HK-2 (cell line): ENCODE measurements around the gene MAP2.

ENCODE experiments used
- DNase-seq: peaks from one replicate; pipeline ENCODE4 v3.0.0-alpha.2; 2018; ENCODE audit not compliant: unreplicated experiment

MAP2 gene

DNA sequence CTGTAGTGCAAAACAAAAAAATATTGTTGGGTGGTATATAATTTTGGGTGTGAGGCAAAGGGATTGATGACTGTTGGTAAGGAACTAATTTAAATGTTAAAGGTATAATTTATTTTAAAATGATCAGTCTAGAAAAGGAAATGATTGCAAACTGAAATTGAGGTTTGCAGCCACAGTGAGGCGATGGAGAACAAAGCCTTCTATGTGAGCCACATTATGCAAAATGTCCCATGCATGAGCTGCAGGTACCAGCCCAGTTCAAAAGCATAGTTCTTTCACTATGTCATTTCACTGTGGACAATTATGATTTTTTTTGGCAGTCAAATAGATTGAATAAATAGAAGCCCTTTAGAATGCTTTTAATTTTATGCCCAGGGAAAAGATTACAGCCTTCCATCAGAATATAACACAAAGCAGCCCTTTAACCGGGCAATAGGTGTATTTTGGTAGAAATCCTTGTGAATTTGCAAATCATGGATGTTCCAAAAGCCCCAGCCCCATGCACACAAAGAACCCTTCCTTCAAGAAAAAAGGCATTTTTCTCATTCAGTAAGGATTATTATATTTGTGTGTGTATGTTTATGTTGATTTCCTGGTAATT is 1.7 kb downstream of the MAP2 start:
- DNase-seq, result peak; percentile 24

DNA sequence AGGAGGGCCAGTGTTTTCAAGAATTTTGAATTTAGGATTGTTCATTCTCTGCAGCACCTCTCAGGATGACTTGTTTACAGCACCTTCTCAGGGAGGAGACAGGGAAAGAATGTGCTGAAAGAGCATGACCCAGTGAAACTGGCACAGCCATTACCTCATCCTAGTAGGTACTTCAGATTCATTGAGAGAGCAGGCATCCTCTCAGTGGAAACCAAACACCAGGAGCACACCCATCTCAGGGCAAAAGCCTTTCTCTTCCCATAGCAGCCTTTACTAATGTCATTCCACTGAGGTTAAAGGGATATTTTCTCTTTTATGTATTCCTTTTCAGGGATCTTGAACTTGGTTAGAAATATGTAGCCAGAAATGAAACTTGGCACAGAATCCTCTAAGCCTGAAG is 2.6 kb downstream of the MAP2 start:
- peak; percentile 11 for DNase-seq

DNA sequence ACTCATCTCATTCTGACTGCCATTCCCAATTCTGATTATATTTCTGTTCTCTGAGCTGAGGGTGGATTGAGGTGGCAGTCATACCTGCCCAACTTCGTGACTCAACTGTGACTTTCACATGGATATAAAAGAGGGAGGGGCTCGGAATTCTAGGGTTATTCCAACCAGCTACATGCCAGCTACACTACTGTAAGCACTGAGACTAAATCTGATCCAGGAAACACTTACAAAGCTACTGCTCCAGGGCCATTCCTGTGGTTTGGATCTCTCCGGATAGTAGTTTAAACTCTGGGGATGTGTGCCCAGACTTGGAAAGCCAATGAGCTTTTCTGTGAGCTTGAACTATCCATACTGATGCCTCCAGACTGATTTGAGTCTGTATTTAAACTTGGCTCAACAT is 7.9 kb downstream of the MAP2 start:
- no peak for DNase-seq

- no peak for DNase-seq
These were observed 17.7 kb downstream of the MAP2 start for GRCh38 chr2:209441541-209441940.

DNA sequence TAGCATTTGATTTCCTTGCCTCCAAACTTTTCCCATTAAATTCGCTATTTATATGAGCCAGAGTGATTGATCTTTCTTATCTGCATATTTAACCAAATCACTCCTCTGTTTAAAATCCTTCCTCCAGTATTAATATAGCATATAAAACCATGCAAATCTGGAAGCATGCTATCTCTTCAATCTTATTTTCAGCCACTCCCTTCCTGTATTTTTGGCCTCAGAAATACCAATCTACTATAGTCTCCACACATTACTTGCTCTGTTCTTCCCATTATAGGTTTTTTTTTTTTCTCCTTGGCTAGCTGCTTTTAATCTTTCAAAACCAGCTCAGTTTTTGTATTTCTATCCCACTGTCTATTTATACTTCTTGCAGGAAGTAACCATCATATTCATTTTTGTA is 19.1 kb downstream of the MAP2 start:
- DNase-seq, result no peak

GRCh38 chr2:209445485-209445884 is 21.6 kb downstream of the MAP2 start:
- DNase-seq, result no peak

- no peak for DNase-seq
These were observed 27.5 kb downstream of the MAP2 start for GRCh38 chr2:209451209-209451834.

DNA sequence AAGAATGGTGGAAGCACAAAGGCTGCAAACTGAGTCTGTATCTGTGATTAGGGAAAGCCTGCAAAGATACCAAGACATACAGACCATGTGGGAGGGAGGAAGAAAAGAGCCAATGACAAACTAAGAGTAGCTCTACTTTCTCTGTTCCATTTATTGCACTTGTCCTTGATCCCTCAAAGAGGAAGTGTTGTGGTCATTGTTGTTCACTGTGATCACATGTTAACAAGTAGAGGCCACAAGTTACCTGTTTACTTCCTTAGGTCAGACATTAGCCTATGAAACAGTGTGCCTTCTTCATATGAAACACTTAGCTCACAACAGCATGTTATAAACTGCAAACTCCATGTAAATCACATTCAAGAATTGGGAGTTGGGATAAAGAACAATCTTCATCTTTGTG is 32.6 kb downstream of the MAP2 start:
- DNase-seq, result no peak

GRCh38 chr2:209458008-209458979 is 34.4 kb downstream of the MAP2 start:
- DNase-seq, result no peak

DNA sequence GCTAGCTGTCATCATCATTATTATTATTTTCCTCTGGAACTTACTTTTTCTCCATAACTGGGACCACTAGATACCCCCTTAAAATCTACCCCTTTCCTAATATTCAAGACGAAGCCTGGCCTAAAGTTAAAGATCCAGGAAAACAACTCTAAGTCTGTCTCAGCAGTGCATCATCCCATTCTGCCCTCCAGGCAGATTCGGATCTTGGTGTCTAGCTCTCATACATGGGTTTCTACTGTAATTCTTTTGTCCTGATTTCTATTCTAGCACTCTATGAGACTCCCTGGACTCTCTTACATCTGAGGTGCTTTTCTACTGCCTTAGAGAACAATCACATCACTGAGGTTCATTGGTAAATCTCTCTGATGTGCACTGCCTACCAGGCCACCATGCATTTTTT is 35.5 kb downstream of the MAP2 start:
- no peak for DNase-seq

- DNase-seq, result no peak
These were observed 36.4 kb downstream of the MAP2 start for GRCh38 chr2:209460151-209460761.

- no peak for DNase-seq
These were observed 39.4 kb downstream of the MAP2 start for GRCh38 chr2:209463226-209463625.

- no peak for DNase-seq
These were observed 40.0 kb downstream of the MAP2 start for GRCh38 chr2:209463835-209464234.

DNA sequence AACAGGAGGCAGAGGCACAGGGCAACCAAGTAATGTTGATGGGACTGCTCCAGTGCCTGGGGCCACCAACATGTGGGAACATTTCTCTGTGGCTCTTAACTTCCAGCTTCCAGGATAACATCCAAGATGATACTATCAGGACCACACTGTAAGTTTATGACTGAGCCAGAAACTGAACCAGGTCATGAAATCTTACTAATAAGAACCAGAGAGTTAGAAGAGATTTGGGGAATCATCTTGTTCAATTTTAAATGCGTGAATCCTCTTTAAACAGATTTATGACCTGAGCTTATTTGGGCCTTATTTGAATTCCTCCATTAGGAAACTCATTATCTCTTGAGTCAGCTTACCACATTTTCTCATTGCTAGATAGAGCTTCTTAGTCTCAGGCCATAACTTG is 45.0 kb downstream of the MAP2 start:
- DNase-seq, result no peak

DNA sequence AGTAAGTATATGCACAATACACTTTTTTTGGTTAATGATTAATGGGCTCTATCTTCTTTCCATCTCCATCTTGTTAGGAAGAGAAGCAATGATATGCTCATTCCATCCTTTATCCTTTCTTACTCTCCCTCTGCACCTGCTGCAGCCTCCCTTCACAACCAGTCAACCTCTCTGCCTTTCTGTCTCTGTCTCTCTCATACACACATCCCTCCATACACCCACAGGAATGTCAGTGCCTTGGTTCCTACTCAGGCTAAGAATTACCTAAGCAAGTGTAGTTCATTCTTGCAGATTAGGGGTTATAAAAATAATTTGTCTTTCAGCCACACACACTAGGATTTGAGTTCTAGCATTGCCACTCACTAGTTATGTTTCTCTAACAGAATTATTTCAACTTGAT is 45.6 kb downstream of the MAP2 start:
- no peak for DNase-seq

DNA sequence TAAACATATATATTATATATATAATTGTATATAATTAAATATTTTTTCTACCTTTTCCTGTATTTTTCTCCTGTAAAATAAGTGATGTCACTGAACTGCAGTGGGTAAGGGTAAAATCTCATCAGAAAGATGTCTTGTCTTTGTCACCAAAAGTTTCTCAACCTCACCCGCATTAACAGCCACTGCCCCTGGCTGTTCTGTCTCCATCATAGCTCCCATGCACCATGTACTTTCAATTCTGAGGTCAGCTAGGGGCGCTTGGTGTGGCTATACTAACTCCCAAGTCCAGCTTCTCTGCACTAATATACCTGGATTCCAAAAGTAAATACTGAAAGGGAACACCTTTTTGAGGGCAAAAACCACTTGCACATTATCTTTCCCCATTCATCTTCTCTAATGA is 46.6 kb downstream of the MAP2 start:
- DNase-seq, result no peak

DNA sequence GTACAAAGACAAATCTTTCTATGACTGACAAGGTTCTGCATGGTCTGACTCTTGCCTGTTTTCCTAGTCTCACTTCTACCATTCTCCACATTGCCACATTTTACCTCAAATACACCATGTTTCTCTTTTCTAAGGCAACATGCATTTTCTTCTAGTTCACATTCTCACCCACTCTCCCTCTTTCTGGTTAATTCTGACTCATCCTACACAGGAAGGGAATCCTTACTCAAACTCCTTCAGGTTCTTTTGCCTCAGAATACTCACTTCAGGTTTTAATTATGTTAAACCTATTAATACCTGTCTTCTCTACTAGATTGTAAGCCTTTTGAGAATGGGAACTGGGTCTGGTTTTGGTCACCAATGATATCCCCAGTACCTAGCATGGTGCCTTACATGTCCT is 47.2 kb downstream of the MAP2 start:
- DNase-seq, result no peak

- DNase-seq, result no peak
These were observed 48.4 kb downstream of the MAP2 start for GRCh38 chr2:209472112-209472832.

- no peak for DNase-seq
These were observed 49.0 kb downstream of the MAP2 start for GRCh38 chr2:209472871-209473270.

- DNase-seq, result peak; percentile 22
These were observed 50.1 kb downstream of the MAP2 start for GRCh38 chr2:209473930-209474419.

- no peak for DNase-seq
These were observed 51.1 kb downstream of the MAP2 start for GRCh38 chr2:209474960-209475359.
